DMS79 (cell line): ENCODE data around the gene VIPR2.
"Not testable (repeated sequence)": the region's sequence is repeated elsewhere in the genome, so short reads cannot be mapped to it uniquely, and the experiment has no call there.

Experiments used
- DNase-seq: peaks from one replicate; lab custom pipeline; 2025; lab: John Stamatoyannopoulos, UW

Gene VIPR2

DNA sequence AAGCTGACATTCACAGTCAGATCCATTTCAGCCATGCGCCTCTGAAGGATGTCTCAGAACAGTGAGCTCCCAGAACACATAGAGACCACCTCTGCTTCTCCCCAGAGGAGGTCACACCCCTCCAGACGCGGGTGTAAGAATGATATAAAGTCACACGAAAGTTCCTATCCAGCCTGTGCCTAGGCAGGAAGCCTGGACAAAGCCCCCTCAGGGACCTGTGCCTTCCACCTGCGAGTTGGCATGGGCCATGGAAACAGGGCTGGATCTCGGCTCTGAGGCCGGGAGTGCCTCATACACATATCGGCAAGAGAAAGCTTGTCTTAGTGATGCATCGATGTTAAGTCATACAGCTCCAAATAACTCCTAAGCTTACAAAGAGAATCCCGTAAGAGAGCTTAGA is 5.0 kb downstream of the VIPR2 start:
- DNase-seq = no peak

DNA sequence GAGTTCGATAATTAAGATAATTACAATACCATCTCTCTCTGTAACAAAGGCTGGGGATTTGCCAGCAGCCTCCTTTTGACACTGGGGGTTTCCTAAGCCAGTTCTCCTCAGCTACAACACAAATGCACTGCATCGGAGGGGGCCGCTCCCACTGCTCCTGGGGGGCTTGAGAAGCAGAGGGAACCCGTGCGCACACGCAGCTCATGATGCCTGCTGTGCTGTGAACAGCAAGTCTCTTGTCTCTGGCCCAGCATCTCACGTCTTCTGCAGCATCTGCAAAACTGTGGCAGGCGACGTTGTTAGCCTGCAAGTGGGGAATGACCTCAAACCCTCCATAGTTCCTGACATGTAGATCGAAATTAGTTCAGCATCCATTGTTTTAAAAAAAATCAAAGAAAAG is 5.5 kb downstream of the VIPR2 start:
- no peak for DNase-seq

DNA sequence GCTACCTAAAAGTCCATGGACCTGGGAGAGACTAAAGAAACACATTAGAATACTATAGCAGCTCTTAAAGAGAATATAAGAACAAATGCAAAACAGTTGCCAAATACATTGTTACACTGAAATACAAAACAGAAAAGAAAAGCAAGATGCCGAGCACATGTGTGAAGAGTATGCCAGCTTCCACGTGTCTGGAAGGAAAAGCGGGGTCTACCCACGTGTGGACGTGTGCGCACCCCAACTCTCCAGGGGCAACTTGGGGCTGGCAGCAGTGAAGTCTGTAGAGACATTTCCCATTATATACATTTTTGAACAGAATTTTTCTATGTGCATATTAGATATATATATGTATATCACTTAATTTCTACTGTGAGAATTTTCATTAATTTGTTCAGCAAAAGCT is 6.2 kb downstream of the VIPR2 start:
- no peak for DNase-seq

DNA sequence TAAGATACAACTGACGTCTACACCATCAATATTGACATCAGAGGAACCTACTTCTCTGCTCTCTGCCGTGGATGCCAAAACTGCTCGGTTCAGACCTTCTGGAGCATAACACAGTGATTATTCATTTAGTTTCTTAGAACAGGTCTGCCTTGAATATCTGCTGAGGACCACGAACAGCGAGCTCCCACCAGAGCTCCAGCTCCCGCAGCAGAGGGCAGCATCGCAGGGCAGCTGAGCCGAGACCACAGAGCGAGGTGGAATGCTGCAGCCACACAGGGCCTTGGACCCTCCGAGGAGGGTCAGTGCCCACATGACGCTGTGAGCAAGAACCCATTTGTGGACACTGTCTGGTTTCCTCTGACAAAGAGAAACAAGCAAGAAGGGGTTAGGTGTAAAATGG is 6.8 kb downstream of the VIPR2 start:
- DNase-seq = no peak

DNA sequence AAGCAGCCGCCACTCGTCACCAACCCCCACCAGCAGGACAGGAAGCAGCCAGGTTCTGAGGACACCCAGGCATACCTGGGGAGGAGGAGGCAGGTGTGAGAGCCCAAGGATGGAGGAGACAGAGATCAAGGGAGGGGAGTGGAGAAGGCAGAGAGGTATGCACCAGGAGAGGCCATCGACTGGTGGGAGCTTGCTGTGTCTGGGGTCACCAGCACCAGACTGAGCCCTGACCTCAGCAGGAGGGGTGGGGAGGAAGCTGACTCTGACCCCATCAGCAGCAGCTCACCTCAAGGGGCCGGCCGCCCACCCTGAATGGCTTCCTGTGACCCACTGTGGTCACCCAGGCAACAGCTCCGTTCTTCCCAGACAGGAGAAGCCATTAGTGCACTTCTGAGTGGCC is 7.8 kb downstream of the VIPR2 start:
- no peak for DNase-seq

DNA sequence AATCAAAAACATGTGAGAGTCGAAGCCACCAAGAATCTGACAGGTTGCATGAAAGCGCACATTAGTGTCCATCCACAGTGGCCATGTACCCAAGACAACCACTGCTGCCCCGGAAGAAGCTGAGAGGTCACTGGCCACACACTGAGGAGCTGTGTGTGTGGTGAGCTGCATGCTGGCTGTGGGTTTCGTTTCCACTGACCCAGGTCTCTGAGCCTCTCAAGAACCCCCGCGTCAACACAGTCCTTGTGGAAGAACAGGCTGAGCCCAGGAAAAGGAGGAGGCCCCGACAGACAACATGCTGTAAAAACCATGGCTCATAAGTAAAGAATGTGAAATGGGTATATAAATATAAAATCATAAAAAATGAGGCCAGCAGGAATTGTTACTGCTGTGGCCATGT is 8.2 kb downstream of the VIPR2 start:
- DNase-seq = no peak

DNA sequence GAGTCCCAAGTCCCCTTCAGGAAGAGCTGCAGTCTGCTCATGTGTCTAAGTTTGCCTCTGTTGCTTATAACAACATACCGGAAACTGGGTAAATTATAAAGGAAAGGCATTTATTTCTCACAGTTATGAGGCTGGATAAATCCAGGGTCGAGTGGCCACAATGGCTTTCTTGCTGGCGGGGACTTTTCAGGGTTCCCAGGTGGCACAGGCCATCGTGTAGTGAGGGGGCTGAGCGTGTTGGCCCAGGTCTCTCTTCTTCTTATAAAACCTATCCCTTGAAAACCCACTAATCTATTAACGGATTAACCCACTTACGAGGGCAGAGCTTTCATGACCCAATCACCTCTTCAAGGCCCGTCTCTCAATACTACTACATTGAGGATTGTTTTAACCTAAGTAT is 8.7 kb downstream of the VIPR2 start:
- no peak for DNase-seq

DNA sequence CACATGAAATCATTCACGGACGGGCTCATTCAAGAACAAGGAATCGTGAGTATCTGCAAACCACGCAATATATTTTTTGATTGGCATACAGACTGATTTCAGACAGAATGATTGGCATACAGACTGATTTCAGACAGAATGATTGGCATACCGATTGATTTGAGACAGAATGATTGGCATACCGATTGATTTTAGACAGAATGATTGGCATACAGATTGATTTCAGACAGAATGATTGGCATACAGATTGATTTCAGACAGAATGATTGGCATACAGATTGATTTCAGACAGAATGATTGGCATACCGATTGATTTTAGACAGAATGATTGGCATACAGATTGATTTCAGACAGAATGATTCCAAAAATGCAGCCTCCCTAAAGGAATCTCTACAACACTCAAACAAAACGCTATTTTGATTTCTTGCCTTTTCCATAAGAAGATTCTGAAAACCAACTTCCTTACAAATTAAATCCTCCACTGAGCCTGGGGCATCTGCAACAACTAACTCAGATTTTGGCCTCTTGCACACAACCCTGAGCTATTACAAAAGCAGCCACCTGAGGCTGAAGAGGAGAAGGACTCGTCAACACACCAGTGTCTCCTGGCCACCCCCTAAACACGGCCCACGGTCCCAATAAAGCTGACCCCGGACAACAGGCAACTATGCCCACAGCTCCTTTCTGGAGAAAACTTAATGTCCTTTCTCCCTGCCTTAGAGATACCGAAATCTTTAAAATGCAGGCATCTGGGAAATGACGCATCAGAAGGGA is 11.8 kb downstream of the VIPR2 start:
- DNase-seq = not testable (repeated sequence)

DNA sequence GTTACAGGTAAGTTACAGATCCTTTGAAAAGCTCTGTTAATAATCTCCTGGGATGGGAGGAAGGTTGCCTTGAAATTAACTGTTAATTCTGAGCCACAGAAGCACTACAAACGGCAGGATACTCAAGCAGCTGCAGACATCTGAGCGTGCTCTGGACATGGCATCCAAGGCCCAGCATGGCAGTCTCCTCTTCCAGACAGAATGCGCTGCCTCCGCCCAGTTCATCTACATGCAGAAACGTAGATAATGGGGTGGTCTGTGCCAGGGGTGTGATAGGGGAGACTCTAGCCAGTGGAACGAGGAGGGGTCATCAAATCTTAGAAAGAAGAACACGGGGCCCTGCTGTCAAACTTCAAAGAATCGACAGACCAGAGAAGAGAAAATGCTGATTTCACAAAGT is 13.8 kb downstream of the VIPR2 start:
- no peak for DNase-seq

DNA sequence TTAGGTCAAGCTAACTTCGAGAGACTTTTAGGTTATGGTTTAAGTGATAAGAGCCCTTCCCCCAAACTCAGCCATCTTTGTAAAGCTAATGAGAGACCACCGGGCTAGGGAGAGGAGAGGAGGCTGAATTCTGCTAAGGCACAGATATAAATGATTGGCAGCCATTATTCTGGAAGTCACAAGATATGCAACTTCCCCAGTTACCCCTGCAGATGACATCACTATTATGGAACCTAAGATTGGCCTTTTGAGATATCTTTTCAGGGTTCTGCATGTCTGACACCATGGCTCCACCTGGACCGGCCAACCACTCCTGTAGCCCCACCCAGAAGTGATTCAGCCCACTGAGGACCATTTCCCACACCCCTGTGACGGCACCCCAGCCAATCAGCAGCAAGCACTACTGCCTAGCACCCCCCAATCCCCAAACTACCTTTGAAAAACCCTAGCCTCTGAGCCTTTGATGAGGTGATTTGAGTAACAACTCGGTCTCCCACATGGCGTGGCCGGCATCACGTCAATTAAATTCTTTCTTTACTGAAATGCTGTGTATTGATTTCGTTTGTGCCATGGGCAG is 14.4 kb downstream of the VIPR2 start:
- DNase-seq = no peak

DNA sequence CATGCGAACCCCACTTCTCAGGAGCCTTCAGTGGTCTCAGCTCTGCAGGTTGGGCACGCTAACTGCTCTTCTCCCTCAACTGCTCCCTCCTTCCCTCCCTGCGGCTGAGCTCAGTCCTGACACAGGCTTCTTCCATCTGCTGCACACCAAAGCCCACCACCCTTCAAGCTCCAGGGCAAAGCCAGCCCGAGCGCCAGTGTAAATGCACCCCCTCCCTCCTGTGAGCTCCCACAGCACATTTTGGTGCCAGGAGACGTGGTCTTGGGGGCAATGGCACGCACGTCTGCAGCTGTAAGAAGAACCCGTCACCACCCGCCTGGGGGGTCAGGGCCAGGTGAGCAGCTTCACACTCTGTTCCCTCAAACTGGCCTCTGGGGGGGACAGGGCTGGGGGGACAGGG is 15.9 kb downstream of the VIPR2 start:
- no peak for DNase-seq

DNA sequence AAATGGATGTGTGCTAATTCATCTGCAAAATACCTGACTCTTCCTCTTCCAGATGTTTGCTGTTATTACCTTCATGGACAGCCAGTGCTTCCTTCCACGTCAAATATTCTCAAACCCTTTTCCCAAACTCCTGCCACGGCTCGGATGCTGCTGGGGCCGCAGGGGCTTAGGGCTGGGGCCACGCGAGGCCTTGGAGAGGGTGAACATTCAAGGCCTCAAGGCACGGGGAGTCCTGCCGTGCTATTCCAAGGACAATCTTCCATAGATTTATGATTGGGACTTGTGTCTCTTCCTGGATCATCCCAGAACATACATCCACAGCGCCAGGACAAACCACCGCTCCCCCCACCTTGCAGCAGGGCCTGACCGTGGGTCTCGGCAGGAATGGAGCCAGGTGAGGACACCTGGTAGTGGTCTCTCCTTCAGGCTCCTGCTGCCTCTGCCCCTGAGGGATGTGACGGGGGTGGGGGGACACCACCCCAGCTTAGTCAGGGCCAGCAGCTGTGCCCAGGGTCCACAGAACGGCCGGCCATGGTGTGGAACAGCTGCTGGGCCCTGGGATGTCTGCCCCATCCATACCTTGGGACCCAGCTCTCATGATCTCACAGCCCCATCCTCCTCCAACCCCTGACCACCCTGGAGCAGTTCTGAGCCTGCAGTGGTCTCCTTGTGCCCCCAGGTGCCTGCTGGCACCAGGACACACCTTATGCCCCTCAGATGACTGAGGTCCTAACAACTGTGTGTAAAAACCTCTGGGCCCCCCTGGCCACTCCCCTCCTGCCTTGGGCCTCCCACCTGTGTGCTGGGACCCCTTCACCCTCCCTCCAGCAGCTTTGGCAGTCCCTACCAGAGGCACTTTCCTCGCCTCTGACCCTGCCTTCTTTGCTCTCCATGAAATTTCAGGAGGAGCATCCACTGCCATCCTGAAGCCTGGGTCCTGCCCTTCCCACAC is 16.7 kb downstream of the VIPR2 start:
- DNase-seq = no peak

DNA sequence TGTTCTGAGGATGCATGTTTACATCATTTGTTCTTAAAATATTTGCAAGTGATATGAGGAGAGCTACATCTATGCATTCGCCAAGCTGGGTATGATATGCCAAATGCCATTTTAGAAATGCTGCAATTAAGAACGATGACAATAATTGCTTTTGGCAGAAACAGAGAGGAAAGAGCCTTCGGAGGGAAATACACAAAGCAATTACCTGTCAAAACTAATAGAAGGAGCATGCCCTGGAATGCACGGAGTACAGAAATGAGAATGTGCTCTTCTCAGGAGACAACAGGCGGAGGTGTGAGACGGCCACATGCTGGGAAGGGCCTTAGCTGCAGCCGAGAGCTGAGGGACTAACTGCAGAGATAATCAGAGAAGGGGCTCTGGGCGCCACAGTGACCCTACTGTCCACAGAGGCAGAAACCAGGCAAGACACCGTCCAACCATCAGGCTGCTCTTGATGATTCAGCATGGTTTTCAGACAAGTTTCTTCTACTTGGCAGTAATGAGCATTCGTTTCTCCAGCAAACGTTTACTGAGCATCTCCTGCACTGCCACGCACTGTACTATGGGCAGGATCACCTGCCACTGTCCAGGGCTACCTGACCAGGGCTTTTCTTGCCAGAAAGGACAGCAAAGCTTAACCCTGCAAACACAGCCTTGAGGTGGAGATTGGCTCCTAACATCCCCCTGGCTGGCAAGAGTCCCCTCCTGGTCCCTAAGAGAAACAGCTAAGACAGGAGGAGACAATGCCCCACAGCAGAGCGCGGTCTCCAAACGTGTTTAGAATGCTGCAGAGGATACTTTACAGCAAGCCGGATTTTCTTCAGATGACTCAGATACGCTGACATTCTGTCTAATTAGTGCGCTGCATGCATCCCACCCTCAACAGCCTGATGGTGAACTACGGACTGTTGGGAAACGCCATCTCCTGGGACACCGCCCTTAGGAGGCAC is 18.1 kb downstream of the VIPR2 start:
- DNase-seq = no peak

DNA sequence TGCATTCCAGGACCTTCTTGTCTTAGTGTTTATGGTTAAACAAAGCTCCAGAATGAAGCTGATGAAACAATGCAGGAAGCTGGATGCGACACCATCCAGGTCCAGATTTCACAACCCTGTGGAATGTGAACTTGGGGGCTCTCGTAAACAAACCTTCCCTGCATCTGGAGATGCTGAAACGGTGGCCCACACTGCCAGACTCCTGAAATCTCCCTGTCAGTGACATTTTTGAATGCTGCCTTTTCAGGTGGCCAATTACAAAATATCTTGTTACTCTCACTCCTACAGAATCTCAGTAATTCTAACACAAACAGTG is 18.8 kb downstream of the VIPR2 start:
- DNase-seq = no peak

DNA sequence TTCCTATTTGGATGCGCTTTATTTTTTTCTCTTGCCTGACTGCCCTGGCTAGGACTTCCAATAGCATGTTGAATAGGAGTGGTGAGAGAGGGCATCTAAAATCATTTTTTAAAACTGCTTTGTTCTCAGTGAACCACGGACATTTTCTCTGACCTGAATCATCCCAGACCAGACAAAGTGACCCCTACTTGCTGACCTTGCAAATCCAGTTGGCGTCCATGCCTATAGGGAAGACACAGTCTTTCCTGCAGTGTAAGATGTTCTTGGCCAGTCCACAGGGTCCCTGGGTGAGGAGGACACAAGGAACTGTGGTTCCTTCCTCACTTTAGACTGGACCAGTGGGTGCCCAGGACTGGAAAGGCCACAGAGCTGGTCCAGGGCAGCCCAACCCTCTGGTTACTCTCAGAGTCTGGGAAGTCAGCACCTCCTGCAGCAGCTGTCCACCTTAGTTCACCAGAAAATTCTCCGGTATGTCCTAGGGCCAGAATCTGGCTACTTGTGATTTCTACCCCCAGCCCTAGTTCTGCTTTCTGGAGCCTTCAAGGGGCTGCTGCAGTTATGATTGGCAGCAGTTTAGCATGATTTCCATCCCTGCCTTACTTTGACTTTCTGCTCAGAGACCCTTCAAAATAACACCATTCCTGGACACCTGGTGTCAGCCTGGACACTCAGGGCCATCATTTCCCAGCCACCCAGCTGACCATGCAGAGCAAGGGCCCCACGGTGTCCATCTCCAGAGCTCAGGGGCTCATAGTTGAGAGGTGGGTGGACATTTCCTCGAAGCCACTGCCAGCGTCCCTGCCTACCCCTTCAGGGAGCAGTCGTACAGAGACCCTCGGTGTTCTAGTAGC is 19.3 kb downstream of the VIPR2 start:
- DNase-seq = no peak

DNA sequence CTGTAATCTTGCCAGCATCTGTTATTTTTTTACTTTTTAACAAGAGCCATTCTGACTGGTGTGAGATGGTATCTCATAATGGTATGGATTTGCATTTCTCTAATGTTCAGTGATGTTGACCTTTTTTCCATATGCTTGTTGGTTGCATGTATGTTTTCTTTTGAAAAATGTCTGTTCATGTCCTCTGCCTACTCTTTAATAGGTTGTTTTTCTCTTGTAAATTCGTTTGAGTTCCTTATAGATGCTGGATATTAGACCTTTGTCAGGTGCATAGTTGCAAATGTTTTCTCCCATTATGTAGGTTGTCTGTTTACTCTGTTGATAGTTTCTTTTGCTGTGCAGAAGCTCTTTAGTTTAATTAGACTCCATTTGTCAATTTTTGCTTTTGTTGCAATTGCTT is 20.9 kb downstream of the VIPR2 start:
- DNase-seq = not testable (repeated sequence)

DNA sequence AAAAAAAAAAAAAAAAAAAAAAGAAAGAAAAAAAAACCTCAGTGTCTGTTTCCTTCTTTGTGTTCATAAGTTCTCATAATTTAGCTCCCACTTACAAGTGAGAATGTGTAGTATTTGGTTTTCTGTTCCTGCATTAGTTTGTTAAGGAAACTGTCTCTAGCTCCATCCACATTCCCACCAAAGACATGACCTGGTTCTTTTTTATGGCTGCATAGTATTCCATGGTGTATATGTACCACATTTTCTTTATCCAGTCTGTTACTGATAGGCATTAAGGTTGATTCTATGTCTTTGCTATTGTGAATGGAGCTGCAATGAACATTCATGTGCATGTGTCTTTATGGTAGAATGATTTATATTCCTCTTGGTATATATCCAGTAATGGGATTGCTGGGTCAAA is 21.4 kb downstream of the VIPR2 start:
- not testable (repeated sequence) for DNase-seq

DNA sequence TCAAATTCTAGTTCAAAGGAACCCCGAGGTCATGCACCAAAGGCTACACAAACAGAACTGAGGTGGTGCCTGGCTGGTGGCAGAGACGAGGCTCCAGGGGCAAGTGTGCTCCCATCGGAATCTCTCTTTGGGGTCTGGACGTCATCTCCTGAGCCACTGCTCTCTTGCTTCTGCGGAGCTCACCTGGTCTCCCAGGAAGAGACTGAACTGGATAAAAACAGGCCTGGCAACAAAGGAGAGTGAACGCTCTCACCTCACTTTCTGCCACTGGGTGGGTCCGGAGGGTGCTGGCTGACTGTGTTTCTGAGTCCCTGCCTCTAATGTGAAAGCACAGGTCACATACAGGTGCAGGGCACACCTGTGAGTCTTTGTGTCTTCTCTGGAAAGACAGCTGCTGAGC is 22.4 kb downstream of the VIPR2 start:
- no peak for DNase-seq

DNA sequence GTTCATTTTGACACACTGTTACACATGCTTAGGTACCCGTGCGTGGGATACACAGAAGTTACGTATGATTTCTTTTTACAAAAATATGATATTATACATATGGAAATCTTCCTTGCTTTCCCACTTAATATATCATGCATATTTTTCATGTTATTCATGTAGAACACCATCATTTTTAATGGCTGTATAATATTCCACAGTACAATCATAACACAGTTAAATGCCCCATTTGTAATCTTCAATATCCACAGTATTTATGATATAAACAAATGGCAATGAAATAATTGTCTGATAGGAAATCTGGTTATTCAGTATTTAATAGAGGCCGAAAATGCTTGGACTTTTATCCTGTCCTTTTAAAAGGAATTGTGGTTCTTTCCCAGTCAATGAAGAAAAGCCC is 23.2 kb downstream of the VIPR2 start:
- DNase-seq = no peak

DNA sequence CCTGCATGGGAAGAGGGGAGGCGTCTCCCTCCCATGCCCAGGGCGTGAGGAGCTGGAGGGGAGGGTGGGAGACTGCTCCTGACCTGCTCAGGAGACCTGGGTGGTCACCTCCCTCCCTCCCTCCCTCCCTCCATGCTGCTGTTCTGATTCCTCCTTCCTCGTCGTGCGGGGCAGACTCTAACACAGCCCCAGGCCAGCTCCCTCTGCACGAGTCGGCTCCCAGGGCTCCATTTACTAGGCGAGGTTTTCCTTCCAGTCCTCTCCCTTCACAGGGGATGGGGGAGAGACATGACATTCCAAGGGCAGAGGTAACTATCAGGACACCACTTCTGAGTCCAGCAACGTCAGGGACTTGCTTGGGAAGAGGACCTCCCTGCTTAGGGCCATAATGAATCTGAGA is 23.6 kb downstream of the VIPR2 start:
- no peak for DNase-seq

DNA sequence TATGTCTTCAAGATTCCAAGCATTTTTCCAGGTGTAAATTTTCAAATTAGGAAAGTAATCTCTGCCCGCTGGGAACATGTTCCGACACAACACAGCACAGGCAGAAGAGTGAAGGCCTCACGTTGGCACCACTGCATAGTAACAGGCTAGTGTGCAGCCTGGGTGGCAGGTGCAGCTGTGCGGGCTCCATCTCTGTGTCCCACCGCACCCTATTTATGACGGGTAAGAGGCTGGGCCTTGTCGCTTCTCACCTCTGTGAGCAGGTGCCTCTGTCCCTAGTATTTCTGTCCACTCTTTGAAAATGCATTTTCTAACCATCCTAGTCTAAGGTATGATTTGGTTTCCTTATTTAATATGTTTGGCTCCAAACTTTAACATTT is 24.1 kb downstream of the VIPR2 start:
- DNase-seq = no peak
